Measurements from ENCODE around the gene BLID. TPM values are rescaled to one million over a fixed set of nuclear protein-coding genes. Genes with fewer than 3 reads are reported as not detected.

The BLID gene
- total RNA-seq, 4 donors from 2014 or later, result 1.7 to 6.5 (median 5.8) TPM

DNA sequence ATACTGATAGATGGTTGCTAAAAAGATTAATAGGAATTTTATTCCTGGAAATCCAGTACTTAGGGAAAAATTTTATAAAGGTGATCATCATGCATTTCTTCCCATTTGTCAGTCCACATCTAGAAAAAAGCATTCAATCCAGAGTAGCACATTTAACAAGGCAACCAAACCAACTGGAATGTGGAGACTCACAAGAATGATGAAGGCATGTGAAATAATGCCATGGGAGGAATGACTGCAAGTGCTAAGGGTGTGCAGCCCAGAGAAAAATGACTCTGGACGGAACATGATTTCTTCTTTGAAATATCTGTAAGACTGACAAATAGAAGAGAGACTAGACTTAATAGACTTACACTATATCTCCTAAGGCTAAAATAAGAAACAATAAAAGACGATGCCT lies 33.8 kb downstream of the BLID start:
- no peak for ATAC-seq (ENCODE audit: low FRiP score)
- TF ChIP-seq, protein P1, sequence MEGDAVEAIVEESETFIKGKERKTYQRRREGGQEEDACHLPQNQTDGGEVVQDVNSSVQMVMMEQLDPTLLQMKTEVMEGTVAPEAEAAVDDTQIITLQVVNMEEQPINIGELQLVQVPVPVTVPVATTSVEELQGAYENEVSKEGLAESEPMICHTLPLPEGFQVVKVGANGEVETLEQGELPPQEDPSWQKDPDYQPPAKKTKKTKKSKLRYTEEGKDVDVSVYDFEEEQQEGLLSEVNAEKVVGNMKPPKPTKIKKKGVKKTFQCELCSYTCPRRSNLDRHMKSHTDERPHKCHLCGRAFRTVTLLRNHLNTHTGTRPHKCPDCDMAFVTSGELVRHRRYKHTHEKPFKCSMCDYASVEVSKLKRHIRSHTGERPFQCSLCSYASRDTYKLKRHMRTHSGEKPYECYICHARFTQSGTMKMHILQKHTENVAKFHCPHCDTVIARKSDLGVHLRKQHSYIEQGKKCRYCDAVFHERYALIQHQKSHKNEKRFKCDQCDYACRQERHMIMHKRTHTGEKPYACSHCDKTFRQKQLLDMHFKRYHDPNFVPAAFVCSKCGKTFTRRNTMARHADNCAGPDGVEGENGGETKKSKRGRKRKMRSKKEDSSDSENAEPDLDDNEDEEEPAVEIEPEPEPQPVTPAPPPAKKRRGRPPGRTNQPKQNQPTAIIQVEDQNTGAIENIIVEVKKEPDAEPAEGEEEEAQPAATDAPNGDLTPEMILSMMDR (IDR thresholded peaks at IDR 0.05), result no peak
- DNase-seq (ENCODE audit: low spot score), result no peak

DNA sequence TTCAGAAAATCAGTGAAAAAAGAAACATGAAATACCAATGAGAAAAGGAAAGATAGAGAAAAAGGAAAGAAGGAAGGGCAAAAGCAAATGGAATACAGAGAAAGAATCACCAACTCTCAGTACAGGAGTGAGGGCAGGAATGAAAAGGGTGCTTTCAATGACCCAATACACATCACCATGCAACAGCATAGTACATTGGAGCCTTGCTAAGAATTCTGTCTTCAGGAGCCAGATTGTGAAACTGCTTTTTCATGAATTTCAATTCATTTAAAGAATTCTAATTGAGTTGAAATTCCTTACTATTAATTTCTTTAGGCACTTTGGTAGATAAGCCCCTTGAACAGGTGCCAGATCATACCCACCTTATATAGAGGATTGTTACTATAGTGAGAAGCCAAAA lies 34.9 kb downstream of the BLID start:
- DNase-seq (ENCODE audit: low spot score), result no peak
- TF ChIP-seq, protein P1 (IDR thresholded peaks at IDR 0.05), result no peak
- no peak for ATAC-seq (ENCODE audit: low FRiP score)

DNA sequence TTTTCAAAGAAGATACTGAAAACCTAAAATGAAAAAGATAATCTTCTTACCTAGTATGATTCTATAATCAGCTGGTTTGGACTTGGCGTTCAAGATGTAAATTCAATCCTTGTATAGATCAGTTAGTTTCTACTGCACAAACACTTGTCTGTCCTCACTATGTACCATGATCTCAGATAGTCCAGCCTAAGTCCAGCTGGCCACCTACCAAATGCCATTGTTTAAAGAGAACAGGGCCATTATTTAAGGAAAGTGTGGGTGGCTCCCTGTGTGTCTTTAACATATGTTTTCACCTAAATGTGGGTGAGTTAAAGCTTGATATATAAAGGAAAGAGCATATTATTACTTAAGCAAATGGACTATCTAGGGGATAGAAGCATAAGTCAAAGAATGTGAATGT lies 38.6 kb downstream of the BLID start:
- no peak for DNase-seq (ENCODE audit: low spot score)
- TF ChIP-seq, protein P1 (IDR thresholded peaks at IDR 0.05), result no peak
- ATAC-seq (ENCODE audit: low FRiP score), result no peak

DNA sequence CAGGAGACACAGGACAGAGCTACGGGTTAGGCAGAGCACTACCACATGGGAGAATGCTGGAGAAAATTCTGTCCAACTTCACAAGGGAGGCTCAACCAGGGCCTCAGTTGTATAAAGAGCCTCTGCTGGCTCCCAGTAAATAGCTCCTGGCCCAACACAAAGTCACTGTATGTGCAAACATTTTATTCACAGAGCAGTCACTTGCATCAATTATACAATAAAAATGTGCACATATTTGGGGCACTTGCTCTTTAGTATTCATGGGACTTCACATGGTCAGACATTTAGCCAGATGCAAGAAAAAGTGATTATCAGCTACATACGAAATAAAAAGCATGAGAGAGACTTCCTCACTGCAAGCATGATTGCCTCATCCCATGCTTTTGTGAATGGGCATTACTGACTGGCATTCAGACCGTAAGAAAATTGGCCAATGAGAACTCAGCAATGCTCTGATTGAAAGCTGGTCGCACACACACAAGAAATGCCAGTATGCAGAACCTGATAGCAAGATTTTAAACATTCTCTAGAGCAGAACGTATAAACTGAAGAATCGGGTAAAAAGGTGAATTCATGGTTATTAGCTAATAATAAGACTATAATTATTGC lies 39.4 kb downstream of the BLID start:
- TF ChIP-seq, protein P1 (IDR thresholded peaks at IDR 0.05), result no peak
- DNase-seq (ENCODE audit: low spot score), result no peak
- ATAC-seq (ENCODE audit: low FRiP score), result no peak

DNA sequence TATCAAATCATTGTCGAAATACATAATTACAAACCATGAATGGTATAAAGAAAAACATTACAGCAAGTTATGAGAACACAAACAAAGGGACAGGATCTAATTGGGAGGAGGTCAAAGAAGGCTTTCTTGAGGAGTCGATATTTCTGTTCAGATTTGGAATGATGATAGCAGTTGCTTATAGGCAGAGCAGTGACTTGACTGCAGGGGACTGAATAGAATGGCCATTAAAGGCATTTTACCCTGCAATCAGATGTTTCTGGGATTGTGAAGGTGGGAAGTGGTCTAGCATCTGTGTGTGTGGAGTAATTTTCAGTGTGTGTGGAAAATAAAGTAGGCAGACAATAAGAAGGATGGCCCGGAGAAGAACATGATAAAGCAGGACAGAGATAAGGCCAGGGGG lies 41.0 kb downstream of the BLID start:
- DNase-seq (ENCODE audit: low spot score), result no peak
- TF ChIP-seq, protein P1 (IDR thresholded peaks at IDR 0.05), result no peak
- ATAC-seq (ENCODE audit: low FRiP score), result no peak

DNA sequence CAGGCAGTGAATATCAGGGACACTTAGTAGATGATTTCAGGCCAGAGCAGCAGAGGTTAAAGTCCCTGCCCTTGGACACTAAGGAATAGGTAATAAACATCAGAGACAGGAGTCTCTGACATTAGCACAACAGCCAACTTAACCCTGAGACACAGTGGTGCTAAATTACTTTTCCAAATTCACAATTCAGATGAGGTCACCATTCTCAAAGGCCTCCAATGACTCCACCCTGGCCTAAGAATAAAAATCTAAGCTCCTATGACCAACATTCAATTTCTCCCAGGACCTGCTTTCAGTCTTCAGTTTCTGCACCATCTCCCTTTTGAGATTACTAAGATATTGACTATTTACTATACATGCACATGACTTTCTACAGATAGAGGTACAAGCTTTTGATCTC lies 42.0 kb downstream of the BLID start:
- DNase-seq (ENCODE audit: low spot score) (no peak), ATAC-seq (ENCODE audit: low FRiP score) (no peak)
- TF ChIP-seq, protein P1 (IDR thresholded peaks at IDR 0.05), result no peak

DNA sequence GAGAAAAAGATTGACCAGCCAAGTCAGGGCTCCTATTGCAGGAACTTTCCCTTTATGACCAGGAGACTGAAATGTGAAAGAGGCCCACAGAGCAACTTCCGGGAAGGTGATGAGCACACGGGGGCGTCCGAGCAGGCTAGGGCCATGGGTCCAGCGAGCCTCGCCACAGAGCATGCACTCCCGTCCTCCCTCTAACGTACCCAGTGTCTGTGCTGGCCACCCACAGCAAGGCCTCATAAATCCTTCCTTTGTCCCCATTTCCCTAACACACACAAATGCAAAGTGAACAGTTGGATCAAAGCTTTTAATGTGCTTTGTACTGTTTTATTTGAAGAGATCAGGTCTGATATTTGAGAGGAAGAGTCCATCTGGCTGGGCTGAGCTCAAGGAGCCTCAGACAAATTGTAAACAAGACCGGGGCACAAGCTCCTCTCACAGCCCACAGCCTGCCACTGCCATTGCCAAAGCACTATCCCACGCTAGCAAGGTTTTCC lies 44.3 kb downstream of the BLID start:
- TF ChIP-seq, protein P1 (IDR thresholded peaks at IDR 0.05), result no peak
- ATAC-seq (ENCODE audit: low FRiP score), result no peak
- DNase-seq (ENCODE audit: low spot score), result no peak

Data from omental fat pad (tissue), 4 donors.